Measurements from ENCODE around the gene FUT7.

FUT7 gene

DNA sequence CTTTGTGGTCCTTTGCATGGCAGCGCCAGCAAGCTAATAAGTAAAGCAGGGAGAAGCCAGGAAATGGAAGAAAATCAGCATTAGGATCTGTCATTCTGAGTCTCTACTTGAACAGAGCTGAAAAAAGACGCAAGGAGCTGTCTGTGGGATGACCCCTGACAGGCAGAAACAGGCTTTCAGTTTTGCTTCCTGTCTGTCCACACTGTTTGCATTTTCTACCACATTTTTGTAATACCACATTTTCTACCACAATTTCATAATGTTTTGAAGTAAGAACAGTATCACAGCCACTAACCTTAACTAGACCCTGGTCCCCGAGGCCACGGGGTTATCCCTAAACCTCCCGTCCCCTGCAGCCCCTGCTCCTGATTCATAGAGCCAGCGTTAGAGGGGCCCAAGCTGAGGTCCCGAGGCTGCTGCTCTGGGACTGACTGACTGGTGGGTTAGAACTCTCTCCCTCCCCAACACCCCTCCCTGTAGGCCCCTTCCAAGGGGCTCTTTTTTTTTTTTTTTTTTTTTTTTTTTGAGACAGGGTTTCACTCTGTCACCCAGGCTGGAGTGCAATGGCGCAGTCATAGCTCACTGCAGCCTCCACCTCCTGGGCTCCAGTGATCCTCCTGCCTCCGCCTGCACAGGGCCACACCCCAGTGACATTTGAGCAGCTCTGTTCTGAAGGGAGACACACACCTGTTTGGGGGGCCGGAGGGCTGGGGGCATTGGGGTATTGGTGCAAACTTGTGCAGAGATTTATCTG lies 31.5 kb downstream of the FUT7 start:
- DNase-seq, result no peak

DNA sequence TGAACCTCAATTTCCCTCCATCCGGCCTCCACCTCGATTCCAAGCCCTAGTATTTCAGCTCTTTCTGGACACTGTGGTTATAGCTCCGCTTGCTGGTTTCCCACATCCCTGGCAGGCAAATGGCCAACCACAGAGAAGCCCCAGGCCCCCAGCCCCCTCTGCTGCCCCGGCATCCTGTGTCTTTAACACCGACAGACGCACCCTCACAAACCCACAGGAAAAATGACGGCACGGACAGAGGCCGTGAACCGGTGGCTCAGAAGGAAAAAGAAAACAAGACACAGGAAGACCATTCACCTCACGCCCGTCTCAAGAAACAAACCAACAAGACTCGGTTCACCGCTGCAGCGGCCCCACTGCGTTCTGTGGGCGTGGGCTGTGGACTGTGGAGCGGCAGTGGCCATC lies 34.1 kb downstream of the FUT7 start:
- DNase-seq, result no peak

DNA sequence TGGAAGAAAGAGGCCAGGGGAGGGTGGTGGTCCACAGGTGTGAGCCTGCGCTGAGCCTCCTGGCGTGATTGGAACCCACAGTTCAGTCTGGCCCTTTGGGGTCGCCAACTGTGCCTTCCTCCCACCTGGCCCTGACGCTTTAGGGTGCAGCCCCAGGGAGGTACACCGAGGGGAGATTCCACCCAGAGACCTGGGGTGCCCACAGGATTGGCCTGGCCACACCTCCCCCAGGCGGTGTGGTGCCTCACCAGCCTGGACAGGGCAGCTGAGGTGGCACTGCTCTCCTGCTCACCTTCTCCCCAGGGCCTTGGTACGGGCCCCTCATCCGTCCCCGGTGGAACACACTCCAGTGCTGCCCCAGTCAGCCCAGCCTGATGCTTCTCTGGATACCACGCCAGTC lies 34.5 kb downstream of the FUT7 start:
- DNase-seq, result no peak

DNA sequence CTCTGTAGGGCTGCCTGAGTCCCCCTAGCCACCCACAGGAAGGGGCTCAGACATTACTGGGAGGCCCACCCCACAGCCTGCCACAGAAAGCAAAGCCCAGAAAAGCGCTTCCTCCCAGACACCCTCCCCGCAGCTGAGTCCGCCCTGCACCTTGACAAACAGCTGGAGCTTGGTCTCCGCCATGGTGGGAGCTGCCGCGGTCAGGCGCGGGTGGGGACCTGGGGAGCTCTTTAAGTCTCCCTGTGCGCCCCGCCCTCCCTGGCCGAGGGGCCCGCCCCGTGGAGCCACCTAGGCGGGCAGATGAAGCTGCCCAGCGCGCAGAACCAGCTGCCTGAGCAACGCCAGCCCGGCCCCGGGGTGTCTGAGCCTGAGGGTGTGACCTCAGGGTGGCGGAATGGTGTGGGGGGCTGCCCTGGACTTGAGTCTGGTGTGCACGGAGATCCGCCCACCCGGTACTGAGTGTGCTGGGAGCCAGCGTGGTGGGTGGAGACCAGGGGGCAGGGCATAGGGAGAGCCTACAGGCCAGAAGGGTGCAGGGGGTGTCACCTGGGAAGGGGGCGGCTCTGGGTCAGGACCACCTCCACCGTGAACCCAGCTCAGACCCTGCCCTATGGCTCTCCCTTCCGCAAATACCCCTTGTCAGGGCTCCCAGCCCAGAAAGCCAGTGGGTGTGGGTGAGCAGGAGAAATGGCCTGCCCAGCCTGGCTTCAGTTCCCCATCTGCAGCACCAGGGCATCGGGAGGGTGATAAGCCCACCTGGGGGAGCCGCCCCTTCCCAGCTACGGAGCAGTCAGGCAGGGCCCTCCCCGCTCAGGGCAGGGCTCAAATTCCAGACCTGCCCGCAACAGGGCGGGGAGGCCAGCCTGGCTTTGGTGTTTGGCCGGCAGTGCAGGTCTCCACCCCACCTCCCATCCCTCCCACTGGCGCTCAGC lies 35.3 kb downstream of the FUT7 start, which contains the start of gene CLIC3:
Gene CLIC3 (minus strand): TSS at position 208 of the 932 bp plus-strand sequence. CDS start 25 bp downstream, at position 183.
- DNase-seq, result peak; percentile 46

DNA sequence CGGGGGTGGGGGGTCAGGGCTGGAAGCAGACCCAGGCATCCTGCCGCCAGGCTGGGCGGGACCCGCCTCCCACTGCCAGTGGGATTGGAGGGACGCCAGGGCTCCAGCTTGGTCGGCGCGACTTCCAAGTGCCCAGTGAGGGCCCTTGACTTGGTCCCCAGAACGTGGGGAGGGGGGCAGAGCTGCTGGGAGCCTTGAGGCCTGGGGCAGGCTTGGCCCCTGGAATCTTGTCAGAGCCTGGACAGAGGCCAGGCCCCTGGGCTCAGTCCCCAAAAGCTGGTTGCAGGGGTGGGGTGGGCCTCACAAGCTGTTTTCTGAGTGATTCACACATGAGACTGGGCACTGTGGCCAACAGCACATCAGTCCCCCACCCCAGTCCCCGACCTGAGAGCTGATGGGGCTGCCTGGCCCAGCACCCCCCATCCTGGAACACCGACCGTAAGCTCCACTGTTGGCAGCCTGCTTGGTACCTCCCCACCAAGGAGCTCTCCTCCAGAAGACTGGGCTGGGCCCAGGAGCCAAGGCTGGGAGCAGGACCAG lies 36.0 kb downstream of the FUT7 start:
- DNase-seq, result peak; percentile 27

DNA sequence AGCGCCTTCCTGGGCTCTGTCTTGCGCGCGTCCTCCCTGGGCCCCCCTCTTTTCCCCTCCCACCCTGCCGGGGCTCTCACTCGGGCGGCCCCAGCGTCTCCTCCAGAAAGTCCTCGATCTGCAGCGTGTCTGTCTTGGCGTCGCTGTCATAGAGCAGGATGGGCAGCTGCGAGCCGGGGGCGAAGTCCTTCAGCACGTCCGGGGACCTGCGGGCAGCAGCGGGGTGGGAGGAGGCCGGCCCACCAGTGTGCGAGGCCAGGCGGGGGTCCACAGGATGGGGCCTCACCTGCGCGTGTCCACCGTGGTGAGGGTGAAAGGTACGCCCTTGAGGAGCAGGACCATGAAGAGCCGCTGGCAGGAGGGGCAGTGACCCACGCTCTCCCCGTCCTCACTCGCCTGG lies 36.5 kb downstream of the FUT7 start:
- DNase-seq, result no peak

DNA sequence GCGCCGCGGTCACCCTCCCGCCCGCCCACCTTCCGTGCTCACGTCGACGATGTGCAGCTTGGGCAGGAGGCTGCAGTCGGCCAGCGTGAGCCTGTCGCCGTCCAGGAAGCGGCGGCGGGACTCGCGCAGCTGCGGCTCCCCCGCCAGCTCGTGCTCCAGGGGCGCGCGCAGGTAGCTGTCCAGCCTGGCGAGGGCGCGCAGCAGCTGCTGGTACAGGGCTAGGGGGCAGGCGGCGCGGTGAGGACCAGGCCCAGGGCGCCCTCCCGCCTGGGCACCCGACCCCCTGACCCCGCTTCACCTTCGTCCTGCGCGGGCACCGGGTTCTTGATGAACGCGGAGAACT lies 37.0 kb downstream of the FUT7 start:
- no peak for DNase-seq

DNA sequence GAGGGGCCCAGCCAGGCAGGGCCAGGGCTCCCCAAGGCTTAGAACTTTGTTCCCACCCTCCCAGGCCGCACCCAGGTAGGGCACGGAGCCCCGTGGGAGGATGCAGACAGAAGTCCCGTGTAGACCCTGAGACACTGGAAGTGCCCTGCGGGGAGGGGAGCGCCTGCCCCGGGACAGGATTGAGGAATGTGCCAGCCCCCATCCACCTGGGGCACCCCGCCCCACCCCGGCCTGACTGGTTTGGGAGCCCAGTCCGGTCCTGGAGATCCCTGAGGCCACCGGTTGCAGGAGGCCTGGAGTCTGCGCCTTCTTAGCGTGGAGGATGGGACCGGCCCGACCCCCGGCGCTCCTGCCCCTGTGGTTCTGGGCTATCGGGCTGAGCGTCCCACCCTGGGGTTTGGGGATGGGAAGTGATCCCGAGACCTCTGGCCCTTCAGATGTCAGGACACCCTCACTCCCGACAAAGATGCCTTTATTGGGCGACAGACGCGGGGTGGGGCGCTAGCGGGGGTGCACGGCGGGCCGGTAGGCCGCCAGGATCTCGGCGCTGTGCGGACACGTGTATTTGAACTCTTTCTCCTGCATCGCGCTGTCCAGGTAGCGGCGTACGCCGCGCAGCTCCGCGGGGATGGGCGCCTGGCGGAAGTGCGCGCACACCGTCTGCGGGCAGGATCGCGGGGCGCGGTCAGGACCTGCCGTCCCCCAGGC lies 37.6 kb downstream of the FUT7 start:
- no peak for DNase-seq

DNA sequence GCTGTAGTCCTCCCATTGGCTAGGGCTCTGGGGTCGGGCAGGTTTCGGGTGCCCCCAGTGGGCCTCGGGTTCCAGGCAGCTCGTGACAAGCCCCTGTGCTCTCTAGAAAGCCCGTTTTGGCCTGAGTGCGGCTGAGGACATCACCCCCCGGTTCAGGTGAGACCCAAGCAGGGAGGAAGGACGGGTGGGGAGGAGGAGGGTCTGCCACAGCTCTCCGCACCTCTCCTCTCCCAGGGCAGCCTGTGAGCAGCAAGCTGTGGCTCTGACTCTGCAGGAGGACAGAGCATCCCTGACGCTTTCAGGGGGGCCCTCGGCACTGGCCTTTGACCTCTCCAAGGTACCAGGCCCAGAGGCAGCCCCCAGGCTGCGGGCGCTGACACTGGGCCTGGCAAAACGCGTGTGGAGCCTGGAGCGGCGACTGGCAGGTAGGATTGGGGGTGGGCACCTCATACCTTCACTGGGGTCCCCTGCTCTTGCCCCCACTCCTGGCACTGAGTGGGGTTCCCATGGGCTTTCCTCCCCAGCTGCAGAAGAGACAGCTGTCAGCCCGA lies 39.0 kb downstream of the FUT7 start:
- no peak for DNase-seq

DNA sequence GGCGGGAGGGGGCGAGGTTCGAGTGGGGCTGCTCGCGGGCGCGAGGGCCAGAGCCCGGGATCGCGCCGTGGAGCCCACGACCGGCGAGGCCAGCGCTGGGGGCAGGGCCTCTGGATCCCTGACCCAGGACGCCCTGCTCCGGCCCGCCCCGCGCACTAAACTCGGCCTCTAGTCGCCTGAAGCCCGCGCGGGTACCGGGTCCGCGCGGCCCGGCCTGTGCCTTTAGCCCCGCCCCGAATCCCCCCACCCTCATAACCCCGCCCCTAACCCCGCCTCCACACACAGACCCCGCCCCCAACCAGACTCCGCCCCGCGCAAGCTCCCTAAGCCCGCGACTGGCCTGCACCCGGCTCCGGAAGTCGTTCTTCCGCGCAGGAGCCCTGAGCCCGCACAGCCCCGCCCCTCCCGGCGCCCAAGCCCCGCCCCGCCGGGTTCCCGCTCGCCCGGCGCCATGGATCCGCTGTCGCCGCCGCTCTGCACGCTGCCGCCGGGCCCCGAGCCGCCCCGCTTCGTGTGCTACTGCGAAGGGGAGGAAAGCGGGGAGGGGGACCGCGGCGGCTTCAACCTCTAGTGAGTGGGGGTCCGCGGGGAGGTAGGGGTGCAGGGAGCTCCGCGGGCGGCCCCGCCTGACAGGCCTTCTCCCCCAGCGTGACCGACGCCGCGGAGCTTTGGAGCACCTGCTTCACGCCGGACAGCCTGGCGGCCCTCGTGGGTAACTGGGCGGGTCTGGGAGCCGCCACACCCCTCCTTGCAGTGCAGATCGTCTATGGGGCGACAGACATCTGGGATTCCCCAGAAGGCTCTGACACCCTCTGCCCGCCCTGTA lies 39.7 kb downstream of the FUT7 start, which contains the start of gene PAXX:
Gene PAXX (plus strand): TSS at position 430 of the 826 bp plus-strand sequence. CDS start 22 bp downstream, at position 452.
- DNase-seq, result peak; percentile 85

DNA sequence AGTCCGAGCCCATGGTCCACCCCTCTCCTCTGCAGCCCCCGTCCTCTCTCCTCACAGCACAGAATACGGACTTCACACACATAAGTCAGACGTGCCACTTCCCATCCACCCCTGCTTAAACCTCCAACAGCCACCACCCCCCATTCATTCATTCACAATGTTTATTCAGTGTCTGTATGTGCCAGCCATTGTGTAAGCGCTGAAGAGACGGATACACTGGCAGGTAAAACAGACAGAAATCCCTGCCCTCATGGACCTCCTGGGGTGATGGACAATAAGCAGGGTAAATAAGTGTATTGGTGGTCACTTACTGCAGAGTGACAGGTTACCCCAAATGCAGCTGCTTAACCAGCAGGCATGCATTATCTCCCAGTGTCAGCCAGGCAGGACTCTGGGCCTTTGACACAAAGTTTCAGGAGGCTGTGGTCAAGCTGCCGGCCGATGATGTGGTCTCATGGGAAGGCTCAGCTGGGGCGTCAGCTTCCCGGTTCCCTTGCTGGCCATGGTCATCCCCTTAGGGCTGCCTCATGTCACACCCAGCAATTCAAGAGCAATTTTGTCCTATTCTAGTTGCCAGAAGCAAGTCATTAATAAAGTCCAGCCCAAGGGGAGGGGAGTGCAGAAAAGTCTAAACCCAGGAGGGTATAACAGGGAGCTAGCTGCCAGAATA lies 41.5 kb downstream of the FUT7 start:
- DNase-seq, result peak; percentile 19

DNA sequence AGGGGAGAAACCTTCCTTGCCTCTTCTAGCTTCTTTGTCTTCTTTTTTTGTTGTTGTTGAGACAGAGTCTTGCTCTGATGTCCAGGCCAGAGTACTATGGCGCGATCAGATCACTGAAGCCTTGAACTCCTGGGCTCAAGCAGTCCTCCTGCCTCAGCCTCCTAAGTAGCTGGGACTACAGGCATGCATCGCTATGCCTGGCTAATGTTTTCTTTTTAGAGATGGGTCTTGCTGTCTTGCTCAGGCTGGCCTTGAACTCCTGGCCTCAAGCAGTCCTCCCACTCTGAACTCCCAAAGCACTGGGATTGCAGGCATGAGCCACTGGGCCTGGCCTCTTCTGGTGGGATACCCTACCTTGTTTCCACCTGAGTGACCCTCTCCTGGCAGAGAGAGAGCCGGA lies 43.0 kb downstream of the FUT7 start:
- DNase-seq, result no peak

DNA sequence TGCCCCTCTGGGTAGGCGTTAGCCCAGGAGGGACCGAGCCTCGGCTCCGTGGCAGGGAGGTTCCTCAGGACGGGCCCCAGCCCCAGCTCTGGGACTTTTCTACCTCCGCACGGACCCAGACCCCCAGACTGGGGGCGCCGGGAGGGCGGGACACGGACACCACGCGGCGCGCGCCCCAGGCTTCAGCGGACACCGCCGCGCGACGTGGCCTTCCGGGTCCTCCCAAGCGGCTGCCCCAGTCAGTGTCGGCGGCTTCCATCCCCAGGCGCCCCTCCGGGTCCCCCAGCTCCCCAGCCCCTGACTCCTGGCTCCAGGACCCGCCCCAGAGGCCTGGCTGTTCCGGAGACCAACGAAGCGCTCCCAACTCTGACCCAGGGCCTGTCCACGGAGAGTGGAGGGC lies 46.0 kb downstream of the FUT7 start:
- no peak for DNase-seq

DNA sequence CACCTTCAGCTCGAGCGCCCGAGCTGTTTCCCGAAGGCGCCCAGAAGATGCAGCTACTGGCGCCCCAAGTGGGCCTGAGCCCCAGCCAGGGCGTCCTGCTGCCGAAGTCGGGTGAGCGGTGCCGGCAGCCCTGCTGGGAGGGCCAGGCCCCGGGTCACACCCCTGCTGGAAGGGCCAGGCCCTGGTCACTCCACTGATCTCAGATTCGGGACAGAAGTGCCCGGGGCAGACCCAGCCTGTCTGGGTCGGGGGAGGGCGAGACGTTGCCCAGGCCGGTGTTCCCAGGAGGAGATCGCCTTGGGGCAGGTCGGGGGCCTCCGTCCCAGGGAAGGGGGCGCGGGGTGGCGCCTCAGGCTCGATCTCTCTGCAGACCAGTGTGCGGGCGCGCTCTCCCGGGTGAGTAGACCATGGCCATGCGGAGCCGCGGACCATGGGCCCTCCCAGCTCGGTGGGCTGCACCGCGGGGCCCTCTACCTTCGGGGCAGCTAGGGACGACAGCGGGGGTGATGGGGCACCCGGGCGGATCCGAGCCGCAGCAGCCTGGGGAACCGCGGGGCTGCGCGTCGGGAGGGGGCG lies 46.8 kb downstream of the FUT7 start:
- DNase-seq, result no peak

DNA sequence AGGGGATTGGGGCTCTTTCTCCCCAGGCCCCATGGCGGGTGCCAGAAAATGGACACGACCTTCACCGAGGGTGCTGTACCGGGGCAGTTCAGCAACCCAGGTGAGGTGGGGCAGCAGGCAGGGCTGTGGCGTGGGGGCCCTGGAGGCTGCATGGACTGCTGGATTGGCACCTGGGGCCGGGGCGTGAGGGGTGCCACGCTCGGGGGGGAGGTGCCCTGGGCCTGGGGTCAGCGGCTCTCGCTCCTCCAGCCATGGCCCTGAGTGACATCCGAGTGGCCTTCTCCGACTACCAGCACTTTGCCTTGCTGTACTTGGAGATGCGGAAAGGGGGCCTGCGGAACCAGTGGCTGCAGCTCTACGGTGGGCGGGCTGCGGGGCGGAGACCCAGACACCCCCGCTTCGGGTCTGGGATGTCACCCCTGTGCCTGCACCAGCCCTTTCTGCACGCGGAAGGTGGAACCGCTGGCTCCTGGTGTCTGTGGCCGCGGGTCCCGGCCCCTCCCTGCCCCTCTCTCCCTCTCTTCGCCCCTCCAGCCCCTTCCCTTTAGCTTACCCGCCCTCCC lies 47.3 kb downstream of the FUT7 start:
- no peak for DNase-seq

DNA sequence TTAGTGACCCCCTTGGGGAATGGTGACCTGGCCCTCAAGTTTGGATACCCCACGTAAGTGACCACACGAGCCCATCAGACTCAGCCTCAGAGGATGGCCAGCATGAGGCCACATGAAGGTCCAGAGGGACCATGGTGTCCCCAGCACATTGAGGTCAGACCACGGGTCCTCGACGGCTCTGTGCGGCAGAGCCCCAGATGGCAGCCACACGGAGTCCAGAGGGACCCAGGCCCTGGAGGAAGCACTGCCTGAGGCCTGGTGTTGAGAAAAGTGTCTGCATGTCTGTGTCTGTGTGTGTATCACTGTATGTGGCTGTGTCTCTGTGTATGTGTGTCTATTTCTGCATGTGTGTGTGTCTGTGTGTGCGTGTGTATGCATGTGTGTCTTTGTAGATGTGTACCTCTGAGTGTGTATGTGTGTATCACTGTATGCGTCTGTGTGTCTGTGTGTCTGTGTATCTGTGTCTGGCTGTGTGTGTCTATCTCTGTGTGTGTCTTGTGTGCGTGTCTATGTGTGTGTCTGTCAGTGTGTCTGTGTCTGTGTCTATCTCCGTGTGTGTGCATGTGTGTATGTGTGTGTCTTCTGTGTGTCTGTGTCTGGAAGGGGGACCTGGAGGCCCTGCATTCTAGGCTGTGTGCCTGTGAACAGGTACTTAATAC lies 48.1 kb downstream of the FUT7 start:
- DNase-seq, result no peak

DNA sequence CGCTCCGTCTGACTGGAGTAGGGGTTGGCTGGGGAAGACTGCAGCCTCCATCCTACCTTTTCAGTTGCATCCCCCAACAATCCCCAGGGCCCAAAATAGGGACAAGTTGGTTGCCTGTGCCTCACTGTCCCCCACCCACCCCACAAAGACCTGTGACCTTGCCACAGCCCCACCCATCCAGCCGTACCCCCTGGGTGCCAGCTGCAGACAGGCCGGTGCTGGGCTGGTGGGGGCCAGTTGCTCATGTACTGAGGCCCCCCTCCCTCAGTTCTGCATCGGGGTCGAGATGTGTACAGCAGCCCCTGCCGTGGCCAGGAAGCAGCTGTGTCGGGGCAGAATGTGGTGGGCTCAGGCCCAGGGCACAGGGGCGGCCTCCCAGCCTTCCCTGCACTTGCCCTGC lies 48.7 kb downstream of the FUT7 start:
- no peak for DNase-seq

DNA sequence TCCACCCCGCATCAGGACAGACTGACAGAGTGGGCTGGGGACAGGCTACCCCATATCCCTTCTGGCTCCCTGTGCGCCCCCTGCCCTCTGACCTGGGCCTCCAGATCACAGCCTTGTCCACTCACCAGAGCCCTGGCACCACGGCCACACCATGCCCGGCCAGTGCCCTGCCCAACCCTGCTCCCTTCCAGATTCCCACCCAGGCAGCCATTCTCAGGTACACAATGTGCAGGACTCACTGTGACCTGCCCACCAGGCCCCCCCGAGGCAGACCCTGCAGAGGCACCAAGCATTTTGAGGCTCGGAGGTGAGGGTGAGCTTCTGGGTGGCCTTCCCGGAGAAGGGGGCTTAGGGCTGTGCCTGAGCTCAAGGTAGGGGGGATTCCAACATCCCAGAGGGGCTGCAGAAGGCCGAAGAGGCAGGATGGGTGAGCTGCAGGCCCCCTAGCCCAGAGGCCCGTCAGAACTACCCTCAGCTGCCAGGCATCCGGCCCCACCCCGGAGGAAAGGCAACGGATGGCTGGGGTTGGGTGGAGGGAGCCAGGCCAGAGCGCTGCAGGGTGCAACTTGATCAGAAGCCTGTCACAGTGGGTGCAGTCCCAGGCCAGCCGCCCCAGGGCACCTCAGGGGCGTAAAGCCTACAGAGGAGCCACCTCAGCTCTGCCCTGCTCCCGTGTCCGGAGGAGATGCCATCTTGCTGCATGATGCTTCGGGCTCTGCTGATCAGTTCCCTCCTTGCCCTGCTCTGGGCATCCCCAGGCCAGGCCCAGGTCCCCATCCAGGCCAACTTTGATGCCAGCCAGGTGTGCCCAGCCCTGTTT lies 49.4 kb downstream of the FUT7 start, which contains the start of gene LCNL1:
Gene LCNL1 (plus strand): TSS at position 762 of the 820 bp plus-strand sequence. CDS start 594 bp downstream, outside the sequence.
- no peak for DNase-seq

All from COR-L47 (cell line).